Temporal lobe (tissue), 1 donor: ENCODE data around the gene KAZALD1. TPM values are rescaled to one million over a fixed set of nuclear protein-coding genes. Genes with fewer than 3 reads are reported as not detected.

Experiments
- total RNA-seq: library from RNA; depleted of rRNA; stranded (reverse); fragments of >200 nt; gene quantifications from one replicate; pipeline ENCODE4 v1.2.3, GENCODE V29; 2014

KAZALD1 gene
- total RNA-seq, 1 donor from 2014 or later: 0.25 TPM

Other genes with a start within 250 kb of the KAZALD1 start
- gene SLF2, start 149.0 kb upstream of the KAZALD1 start, total RNA-seq: 38.6 TPM
- gene SEMA4G, start 92.5 kb upstream of the KAZALD1 start, total RNA-seq: 14.8 TPM
- gene MRPL43, start 74.5 kb upstream of the KAZALD1 start, total RNA-seq: 29.3 TPM
- 6.9 TPM for gene TWNK, start 74.4 kb upstream of the KAZALD1 start, total RNA-seq
- gene LZTS2, start 62.2 kb upstream of the KAZALD1 start, total RNA-seq: 10.6 TPM
- gene PDZD7, start 30.9 kb upstream of the KAZALD1 start, total RNA-seq: 3.2 TPM
- 45.2 TPM for gene SFXN3, start 30.8 kb upstream of the KAZALD1 start, total RNA-seq
- not detected for gene TLX1, start 69.3 kb downstream of the KAZALD1 start, total RNA-seq
- not detected for gene LBX1, start 167.5 kb downstream of the KAZALD1 start, total RNA-seq